Measurements from ENCODE around the gene SLC25A15. TPM values are rescaled to one million over a fixed set of nuclear protein-coding genes. Genes with fewer than 3 reads are reported as not detected.
A peak's percentile ranks its signal among the peaks of the same experiment; 100 is the strongest.

Gene SLC25A15
- total RNA-seq, 2 experiments from 2014 or later: 2.1 to 2.2 TPM

- peak in 1 of 14 experiments; percentile 12 for DNase-seq
- Mint-ChIP-seq H3K4me1 (ENCODE audit: low read depth) (peaks cover 29% of the 10 kb centered on the region), H3K36me3 (ENCODE audit: low read depth) (peaks cover 19% of the 10 kb centered on the region), H3K27me3 (no peaks in the 10 kb centered on the region), H3K27ac (peak overlapping the region; percentile 95), H3K9me3 (no peaks in the 10 kb centered on the region), H3K4me3 (peak overlapping the region; percentile 98)
- ATAC-seq (ENCODE audit: poor library complexity): no peak
- Histone ChIP-seq H3K9me3 (ENCODE audit: control insufficient read depth in 1 of 2, insufficient read depth in 1 of 2, low read length in 2 of 2) (no peaks in the 10 kb centered on the region), H3K27ac (ENCODE audit: low read depth in 1 of 2, low read length in 2 of 2) (peak overlapping the region; percentile 75 to 81), H3K27me3 (ENCODE audit: control insufficient read depth in 1 of 2, insufficient read depth in 2 of 2, low read length in 2 of 2) (no peaks in the 10 kb centered on the region), H3K4me3 (ENCODE audit: low read length) (peak overlapping the region; percentile 90), H3K36me3 (ENCODE audit: insufficient read depth, low read length) (peaks cover 9% of the 10 kb centered on the region), H3K4me1 (ENCODE audit: insufficient read depth, low read length) (peaks cover 21% of the 10 kb centered on the region)
- intact Hi-C loops (cut with DNase I, micrococcal nuclease): loop anchor here (2.0 to 10.0 kb wide), 6 partner anchors 18 to 1086 kb away; partner anchors contain the start of genes KBTBD7 (in 1 of the 2), MTRF1 (in 1 of the 2), SLC25A15 (in 1 of the 2) and WBP4 (in 1 of the 2)
- TF ChIP-seq, protein P1, sequence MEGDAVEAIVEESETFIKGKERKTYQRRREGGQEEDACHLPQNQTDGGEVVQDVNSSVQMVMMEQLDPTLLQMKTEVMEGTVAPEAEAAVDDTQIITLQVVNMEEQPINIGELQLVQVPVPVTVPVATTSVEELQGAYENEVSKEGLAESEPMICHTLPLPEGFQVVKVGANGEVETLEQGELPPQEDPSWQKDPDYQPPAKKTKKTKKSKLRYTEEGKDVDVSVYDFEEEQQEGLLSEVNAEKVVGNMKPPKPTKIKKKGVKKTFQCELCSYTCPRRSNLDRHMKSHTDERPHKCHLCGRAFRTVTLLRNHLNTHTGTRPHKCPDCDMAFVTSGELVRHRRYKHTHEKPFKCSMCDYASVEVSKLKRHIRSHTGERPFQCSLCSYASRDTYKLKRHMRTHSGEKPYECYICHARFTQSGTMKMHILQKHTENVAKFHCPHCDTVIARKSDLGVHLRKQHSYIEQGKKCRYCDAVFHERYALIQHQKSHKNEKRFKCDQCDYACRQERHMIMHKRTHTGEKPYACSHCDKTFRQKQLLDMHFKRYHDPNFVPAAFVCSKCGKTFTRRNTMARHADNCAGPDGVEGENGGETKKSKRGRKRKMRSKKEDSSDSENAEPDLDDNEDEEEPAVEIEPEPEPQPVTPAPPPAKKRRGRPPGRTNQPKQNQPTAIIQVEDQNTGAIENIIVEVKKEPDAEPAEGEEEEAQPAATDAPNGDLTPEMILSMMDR (IDR thresholded peaks at IDR 0.05): peak; percentile 25
- POLR2A ChIA-PET: interaction anchor here (1.0 to 1.8 kb wide), 7 partner anchors 9 to 247 kb away, joined by 3 to 6 read pairs (median 5); partner anchors contain the start of gene SLC25A15
- CTCF ChIA-PET: interaction anchor here (0.6 to 1.2 kb wide), 4 partner anchors 10 to 421 kb away, joined by 3 to 6 read pairs (median 4); partner anchors contain the start of gene SLC25A15
These were observed 18.8 kb upstream of the SLC25A15 start for GRCh38 chr13:40770609-40770933.

- peak within 1 kb of the TSS; percentile 75 to 81 for H3K27ac ChIP-seq (ENCODE audit: low read depth in 1 of 2, low read length in 2 of 2)
- ATAC-seq (ENCODE audit: poor library complexity): peak; percentile 92
- peaks cover 29% of the 10 kb centered on the region for H3K4me1 Mint-ChIP-seq (ENCODE audit: low read depth)
These were observed 18.3 kb upstream of the SLC25A15 start, which contains the start of gene MRPS31 for GRCh38 chr13:40770934-40771618. TSS of gene MRPS31 (minus strand) at chr13:40771190. CDS start at chr13:40771136, 54 bp downstream.

More at GRCh38 chr13:40770934-40771618, 18.3 kb upstream of the SLC25A15 start, which contains the start of gene MRPS31:
- Mint-ChIP-seq H3K27me3 (no peaks in the 10 kb centered on the region), H3K4me3 (peak within 1 kb of the TSS; percentile 98), H3K9me3 (no peaks in the 10 kb centered on the region), H3K36me3 (ENCODE audit: low read depth) (peaks cover 19% of the 10 kb centered on the region), H3K27ac (peak within 1 kb of the TSS; percentile 95)
- CTCF ChIA-PET: interaction anchor here (0.7 to 1.2 kb wide), 3 partner anchors 12 to 340 kb away, joined by 3 to 6 read pairs (median 5); partner anchors contain the start of gene SLC25A15
- Histone ChIP-seq H3K4me3 (ENCODE audit: low read length) (peak within 1 kb of the TSS; percentile 90), H3K36me3 (ENCODE audit: insufficient read depth, low read length) (peaks cover 9% of the 10 kb centered on the region), H3K4me1 (ENCODE audit: insufficient read depth, low read length) (peaks cover 26% of the 10 kb centered on the region), H3K9me3 (ENCODE audit: control insufficient read depth in 1 of 2, insufficient read depth in 1 of 2, low read length in 2 of 2) (no peaks in the 10 kb centered on the region), H3K27me3 (ENCODE audit: control insufficient read depth in 1 of 2, insufficient read depth in 2 of 2, low read length in 2 of 2) (no peaks in the 10 kb centered on the region)
- DNase-seq: peak; percentile 87 to 96 (median 94)
- TF ChIP-seq, protein P1 (IDR thresholded peaks at IDR 0.05): peak; percentile 16
- POLR2A ChIA-PET: interaction anchor here (0.8 to 1.9 kb wide), 10 partner anchors 9 to 247 kb away, joined by 3 to 8 read pairs (median 5); partner anchors contain the start of gene SLC25A15
- intact Hi-C loops (cut with DNase I, micrococcal nuclease): loop anchor here (2.0 to 10.0 kb wide), 6 partner anchors 18 to 1086 kb away; partner anchors contain the start of genes KBTBD7 (in 1 of the 2), MTRF1 (in 1 of the 2), SLC25A15 (in 1 of the 2) and WBP4 (in 1 of the 2)
